Measurements from ENCODE around the gene SLC27A6.
"Not testable (repeated sequence)": the region's sequence is repeated elsewhere in the genome, so short reads cannot be mapped to it uniquely, and the experiment has no call there.

SLC27A6 gene

GRCh38 chr5:128949847-128950546 lies 15.3 kb upstream of the SLC27A6 start:
- no peak for DNase-seq (ENCODE audit: low read depth)
- TF ChIP-seq CTCF (IDR thresholded peaks at IDR 0.05; ENCODE audit: low read depth, low read length, missing control alignments) = no peak

GRCh38 chr5:128951301-128951700 lies 14.0 kb upstream of the SLC27A6 start:
- not testable (repeated sequence) for H3K4me3 ChIP-seq (ENCODE audit: low read depth, low read length); DNase-seq (ENCODE audit: low read depth)

More at GRCh38 chr5:128949847-128950546, 15.3 kb upstream of the SLC27A6 start:
- no peak overlapping the region for H3K4me3 ChIP-seq (ENCODE audit: low read depth, low read length)

- TF ChIP-seq CTCF (IDR thresholded peaks at IDR 0.05; ENCODE audit: low read depth, low read length, missing control alignments) = no peak
- H3K4me3 ChIP-seq (ENCODE audit: low read depth, low read length) = no peak overlapping the region
- DNase-seq (ENCODE audit: low read depth) = no peak
Measured at GRCh38 chr5:128956164-128956563, 9.1 kb upstream of the SLC27A6 start.

GRCh38 chr5:128962211-128962610 lies 3.1 kb upstream of the SLC27A6 start:
- no peak for TF ChIP-seq CTCF (IDR thresholded peaks at IDR 0.05; ENCODE audit: low read depth, low read length, missing control alignments)
- no peak overlapping the region for H3K4me3 ChIP-seq (ENCODE audit: low read depth, low read length)
- no peak for DNase-seq (ENCODE audit: low read depth)

- no peak overlapping the region for H3K4me3 ChIP-seq (ENCODE audit: low read depth, low read length)
Measured at GRCh38 chr5:128965638-128966302, 482 bp downstream of the SLC27A6 start.

GRCh38 chr5:128966375-128966774 lies 1.1 kb downstream of the SLC27A6 start:
- TF ChIP-seq CTCF (IDR thresholded peaks at IDR 0.05; ENCODE audit: low read depth, low read length, missing control alignments) = no peak
- no peak overlapping the region for H3K4me3 ChIP-seq (ENCODE audit: low read depth, low read length)
- no peak for DNase-seq (ENCODE audit: low read depth)

More at GRCh38 chr5:128965638-128966302, 482 bp downstream of the SLC27A6 start:
- no peak for DNase-seq (ENCODE audit: low read depth)
- TF ChIP-seq CTCF (IDR thresholded peaks at IDR 0.05; ENCODE audit: low read depth, low read length, missing control alignments) = no peak

GRCh38 chr5:128966846-128967245 lies 1.6 kb downstream of the SLC27A6 start:
- no peak for DNase-seq (ENCODE audit: low read depth)
- no peak for TF ChIP-seq CTCF (IDR thresholded peaks at IDR 0.05; ENCODE audit: low read depth, low read length, missing control alignments)
- H3K4me3 ChIP-seq (ENCODE audit: low read depth, low read length) = no peak overlapping the region

Data from GM12864 (cell line).